ENCODE data around the gene MYT1.

MYT1 gene

DNA sequence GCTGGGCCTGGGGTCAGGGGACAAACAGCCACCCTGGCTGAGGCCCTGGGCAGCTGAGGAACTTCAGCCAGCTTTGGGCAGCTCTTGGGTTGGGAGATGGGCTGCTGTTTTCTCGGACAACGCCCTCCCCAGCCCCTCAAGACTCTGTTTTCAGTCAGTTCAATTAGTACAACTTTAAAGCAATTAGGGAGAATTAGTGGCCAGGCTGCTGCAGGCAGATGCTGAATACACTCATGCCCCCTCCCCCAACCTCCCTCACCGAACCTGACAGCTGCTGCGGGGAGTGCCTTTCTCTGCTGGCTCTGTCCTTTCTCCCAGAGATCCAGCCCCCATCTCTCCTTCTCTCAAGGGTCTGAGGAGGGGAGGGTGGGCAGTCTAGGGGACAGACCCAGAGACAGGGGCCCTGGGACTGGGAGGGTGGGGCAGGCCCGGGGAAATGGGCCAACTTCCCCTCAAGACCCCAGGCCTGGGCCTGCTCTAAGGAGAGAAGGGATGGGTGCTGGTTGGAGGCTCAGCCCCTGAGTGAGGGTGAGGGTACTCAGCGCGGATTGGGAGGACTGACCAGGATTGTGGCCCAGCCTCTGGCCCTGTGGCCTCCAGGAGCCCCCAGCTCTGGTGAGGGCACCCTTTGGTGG is 17.8 kb upstream of the MYT1 start:
- no peaks in the 10 kb centered on the region for H3K36me3 ChIP-seq (ENCODE audit: insufficient read depth, low read length)

DNA sequence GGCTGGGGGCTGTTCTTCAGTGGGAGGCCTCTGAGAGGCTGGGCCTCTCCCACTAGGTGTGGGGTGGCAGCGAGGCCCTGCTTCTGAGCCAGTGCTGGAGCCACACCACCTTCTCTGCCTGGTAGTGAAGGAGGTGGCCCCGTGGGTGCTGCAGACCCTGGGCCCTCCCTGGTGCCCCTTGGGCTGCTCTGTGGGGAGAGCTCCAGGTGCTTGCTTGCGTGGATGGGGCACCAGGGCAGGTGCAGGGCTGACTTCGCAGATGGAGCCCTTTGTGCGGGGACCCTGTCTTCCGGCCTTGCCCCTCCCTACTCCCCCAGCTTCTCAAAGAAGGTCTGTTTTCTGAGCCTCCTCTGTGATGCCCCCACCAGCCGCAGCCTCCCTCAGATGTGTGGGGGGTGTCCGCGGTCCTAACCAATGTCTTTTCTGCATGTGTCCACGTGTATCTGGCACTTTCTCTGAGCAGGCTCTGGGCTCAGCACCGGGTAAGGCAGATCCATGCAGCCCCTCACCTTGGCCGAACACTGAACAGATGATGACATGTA is 17.2 kb upstream of the MYT1 start:
- no peaks in the 10 kb centered on the region for H3K4me1 ChIP-seq (ENCODE audit: insufficient read depth, low read length)
- H3K9ac ChIP-seq (ENCODE audit: low read depth, low read length), result no peak overlapping the region
- no peaks in the 10 kb centered on the region for H3K36me3 ChIP-seq (ENCODE audit: insufficient read depth, low read length)
- no peaks in the 10 kb centered on the region for H3K9me3 ChIP-seq (ENCODE audit: control insufficient read depth, insufficient read depth, low read length)

More for the DNA sequence above, 17.8 kb upstream of the MYT1 start:
- H3K9ac ChIP-seq (ENCODE audit: low read depth, low read length), result no peak overlapping the region
- H3K4me1 ChIP-seq (ENCODE audit: insufficient read depth, low read length), result no peaks in the 10 kb centered on the region
- no peaks in the 10 kb centered on the region for H3K9me3 ChIP-seq (ENCODE audit: control insufficient read depth, insufficient read depth, low read length)

DNA sequence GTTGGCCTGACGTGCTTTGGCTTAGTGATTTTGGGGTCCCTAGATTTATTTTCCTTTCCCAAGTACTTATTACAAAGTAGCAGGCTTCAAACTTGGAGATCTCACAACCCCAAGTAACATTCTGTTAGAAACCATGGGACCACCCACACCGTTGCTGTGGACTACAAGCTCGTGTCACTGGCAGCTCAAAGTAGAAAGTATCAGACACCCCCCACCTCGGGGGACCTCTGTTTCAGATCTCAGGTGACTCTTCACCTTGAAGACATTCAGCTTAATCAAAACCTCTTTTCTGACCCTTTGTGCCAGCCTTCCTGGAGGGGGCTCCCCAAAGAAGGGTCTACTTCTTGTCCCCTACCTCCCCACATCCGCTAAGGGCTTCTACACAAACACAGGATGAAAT is 15.7 kb upstream of the MYT1 start:
- no peak overlapping the region for H3K9ac ChIP-seq (ENCODE audit: low read depth, low read length)
- H3K4me1 ChIP-seq (ENCODE audit: insufficient read depth, low read length), result no peaks in the 10 kb centered on the region
- no peaks in the 10 kb centered on the region for H3K36me3 ChIP-seq (ENCODE audit: insufficient read depth, low read length)
- H3K9me3 ChIP-seq (ENCODE audit: control insufficient read depth, insufficient read depth, low read length), result no peaks in the 10 kb centered on the region

DNA sequence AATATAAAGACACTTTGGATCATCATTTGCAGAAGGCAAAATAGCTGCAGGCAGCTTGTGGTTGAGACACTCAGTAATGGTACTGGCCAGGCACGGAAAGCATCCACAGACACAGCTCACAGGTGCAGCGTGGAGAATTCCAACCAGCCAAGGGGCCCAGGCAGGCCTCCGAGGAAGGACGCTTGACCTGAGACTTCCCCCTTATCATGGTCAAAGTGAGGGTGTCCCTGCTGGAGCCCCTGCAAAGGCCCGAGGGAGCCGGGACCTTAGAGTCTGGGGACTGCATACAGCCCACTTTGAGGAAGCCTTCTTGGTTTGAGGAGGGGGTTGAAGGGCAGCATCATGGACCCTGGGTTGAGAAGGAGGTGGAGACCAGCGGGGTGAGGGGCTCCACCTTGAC is 15.1 kb upstream of the MYT1 start:
- no peak overlapping the region for H3K9ac ChIP-seq (ENCODE audit: low read depth, low read length)
- H3K36me3 ChIP-seq (ENCODE audit: insufficient read depth, low read length), result no peaks in the 10 kb centered on the region
- H3K4me1 ChIP-seq (ENCODE audit: insufficient read depth, low read length), result no peaks in the 10 kb centered on the region
- no peaks in the 10 kb centered on the region for H3K9me3 ChIP-seq (ENCODE audit: control insufficient read depth, insufficient read depth, low read length)

DNA sequence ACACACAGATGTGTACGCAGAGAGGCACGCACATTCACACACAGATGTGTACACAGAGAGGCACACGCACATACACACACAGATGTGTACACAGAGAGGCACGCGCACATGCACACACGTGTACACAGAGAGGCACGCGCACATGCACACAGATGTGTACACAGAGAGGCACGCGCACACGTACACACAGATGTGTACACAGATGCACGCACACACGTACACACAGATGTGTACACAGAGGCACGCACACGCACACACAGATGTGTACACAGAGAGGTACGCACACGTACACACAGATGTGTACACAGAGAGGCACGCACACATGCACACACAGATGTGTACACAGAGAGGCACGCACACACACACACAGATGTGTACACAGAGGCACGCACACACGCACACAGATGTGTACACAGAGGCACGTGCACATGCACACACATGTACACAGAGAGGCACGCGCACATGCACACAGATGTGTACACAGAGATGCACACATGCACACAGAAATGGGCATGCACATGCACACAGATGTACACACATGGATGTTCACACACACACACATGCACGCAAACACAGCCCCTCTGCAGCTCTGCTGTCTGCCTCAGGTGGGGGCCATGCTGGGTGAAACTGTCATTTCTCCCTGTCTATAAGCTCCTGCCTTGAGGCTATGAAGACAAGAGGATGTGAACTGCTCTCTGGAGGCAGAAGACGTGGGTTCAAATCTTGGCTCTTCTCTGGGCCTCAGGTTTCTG is 14.3 kb upstream of the MYT1 start:
- Histone ChIP-seq H3K36me3 (ENCODE audit: insufficient read depth, low read length) (no peaks in the 10 kb centered on the region), H3K9ac (ENCODE audit: low read depth, low read length) (no peak overlapping the region), H3K4me1 (ENCODE audit: insufficient read depth, low read length) (no peaks in the 10 kb centered on the region), H3K9me3 (ENCODE audit: control insufficient read depth, insufficient read depth, low read length) (no peaks in the 10 kb centered on the region)

DNA sequence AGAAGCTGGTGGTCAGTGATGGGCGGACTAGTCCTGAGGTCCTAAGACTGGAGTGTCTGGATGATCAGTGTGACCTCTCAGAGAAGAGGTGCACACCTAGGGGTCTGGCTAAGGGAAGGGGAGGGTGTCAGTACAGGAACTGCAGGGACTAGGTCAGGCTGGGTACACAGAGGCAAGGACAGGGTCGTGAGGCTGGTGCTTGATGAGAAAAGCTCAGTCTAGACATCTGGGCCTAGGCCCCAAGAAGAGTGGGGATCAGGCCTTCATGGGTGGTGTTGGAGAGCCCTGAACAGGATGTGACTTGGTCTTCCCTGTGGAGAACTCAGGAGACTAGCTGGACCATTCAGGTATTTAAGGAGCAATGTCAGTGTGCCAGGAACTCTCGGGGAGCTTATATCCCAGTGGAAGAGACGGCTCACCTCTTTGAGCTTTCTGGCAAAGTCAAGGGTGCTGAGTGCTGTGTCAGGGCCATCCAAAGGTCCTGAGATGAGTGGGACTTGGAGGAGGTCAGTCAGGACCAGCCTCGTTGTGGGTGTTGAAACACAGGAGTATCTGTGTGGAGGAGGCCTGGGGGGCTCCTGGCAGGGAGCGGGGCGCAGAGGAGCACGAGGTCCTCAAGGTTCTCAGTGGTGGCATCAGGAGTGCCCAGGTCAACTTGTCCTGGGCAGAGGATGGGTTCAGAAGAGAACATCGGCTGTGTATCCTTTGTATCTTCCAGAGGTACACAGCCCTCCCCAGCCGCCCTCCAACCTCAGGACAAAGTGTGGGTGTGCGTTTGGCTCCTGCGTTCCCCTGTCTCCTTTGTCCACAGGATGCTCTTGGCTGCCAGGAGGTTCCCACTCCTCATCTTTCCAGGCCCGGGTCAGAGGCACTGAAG is 13.3 kb upstream of the MYT1 start:
- no peak overlapping the region for H3K9ac ChIP-seq (ENCODE audit: low read depth, low read length)
- H3K4me1 ChIP-seq (ENCODE audit: insufficient read depth, low read length), result no peaks in the 10 kb centered on the region
- H3K36me3 ChIP-seq (ENCODE audit: insufficient read depth, low read length), result no peaks in the 10 kb centered on the region
- no peaks in the 10 kb centered on the region for H3K9me3 ChIP-seq (ENCODE audit: control insufficient read depth, insufficient read depth, low read length)

DNA sequence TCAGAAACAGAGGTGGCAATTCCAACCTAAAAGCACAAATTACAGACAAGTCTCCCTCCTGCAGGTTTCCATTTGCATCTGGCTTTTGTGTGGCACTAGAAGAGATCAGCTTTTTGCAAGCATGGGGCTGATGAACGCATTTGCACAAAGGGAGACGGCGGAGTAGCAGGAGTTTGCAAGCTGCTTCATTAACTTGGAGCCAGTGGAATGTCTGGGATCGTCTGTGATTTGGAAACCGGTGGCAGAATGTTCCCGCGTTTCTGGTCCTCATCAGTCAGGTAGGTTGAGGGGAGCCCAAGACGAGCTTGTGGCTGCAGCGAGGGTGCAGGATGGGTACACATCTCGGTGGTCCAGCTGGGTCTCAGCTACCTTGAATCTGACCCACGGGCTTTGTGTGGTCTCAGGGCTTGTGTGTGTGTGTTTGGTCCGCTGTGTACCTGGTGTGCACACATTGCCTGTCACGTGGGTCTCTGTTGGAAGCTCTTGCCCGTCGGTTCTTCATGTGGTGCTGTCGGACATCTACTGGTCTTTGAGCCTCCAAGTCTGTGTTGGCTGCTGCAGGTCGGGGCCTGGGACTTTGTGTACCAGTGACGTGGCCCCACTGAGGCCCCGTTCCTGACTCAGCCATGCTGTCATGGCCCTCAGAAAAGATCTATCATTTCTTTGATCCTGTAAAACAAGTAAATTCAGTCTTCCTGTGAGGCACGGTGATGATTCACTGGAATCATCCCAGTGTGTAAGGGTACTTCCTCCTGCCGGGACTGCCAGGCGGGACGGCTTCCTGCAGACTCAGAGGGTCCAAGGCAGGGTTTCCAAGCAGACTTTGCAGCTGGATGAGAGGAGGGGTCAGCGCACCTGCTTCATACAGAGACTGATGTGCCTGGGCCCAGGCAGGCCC is 12.4 kb upstream of the MYT1 start:
- Histone ChIP-seq H3K36me3 (ENCODE audit: insufficient read depth, low read length) (no peaks in the 10 kb centered on the region), H3K4me1 (ENCODE audit: insufficient read depth, low read length) (no peaks in the 10 kb centered on the region; the same call in 1 of the 2 replicates)

DNA sequence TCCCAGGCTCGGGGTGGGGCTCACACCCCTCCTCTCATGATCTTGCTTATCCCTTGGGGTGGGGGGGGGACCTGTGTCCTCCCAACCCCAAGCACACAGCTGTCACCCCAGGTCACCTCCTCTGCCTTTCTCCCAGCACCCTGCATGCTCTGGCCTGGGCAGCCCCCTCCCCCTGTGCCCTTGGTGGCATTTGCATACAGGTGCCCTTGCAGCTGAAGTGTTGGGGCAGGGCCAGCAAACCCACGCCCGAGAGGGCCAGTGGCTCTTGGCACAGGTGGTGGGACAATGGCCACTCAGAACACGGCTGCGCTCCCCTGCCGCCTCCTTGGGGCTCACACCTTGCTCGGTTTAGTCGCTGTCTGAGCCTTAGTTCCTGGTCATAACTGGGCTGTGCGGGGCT is 11.3 kb upstream of the MYT1 start:
- H3K9ac ChIP-seq (ENCODE audit: low read depth, low read length), result no peak overlapping the region

More for the DNA sequence above, 12.4 kb upstream of the MYT1 start:
- Histone ChIP-seq H3K9ac (ENCODE audit: low read depth, low read length) (no peak overlapping the region), H3K9me3 (ENCODE audit: control insufficient read depth, insufficient read depth, low read length) (no peaks in the 10 kb centered on the region)

DNA sequence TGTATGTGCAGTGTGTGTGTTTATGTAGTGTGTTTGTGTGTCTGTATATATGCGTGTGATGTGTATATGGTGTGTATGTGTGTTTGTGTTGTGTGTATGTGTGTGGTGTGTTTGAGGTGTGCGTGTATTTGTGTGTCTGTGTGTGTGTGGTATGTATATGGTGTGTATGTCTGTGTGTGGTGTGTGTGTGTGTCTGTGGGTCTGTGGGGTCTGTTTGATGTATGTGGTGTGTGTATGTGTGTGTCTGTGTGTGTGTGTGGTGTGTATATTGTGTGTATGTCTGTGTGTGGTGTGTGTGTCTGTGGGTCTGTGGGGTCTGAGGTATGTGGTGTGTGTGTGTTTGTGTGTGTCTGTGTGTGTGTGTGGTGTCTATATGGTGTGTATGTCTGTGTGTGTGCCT is 10.8 kb upstream of the MYT1 start:
- no peaks in the 10 kb centered on the region for H3K9me3 ChIP-seq (ENCODE audit: control insufficient read depth, insufficient read depth, low read length)
- H3K9ac ChIP-seq (ENCODE audit: low read depth, low read length), result no peak overlapping the region

More for the DNA sequence above, 11.3 kb upstream of the MYT1 start:
- H3K4me1 ChIP-seq (ENCODE audit: insufficient read depth, low read length), result no peaks in the 10 kb centered on the region; the same call in 1 of the 2 replicates
- H3K36me3 ChIP-seq (ENCODE audit: insufficient read depth, low read length), result no peaks in the 10 kb centered on the region
- H3K9me3 ChIP-seq (ENCODE audit: control insufficient read depth, insufficient read depth, low read length), result no peaks in the 10 kb centered on the region

DNA sequence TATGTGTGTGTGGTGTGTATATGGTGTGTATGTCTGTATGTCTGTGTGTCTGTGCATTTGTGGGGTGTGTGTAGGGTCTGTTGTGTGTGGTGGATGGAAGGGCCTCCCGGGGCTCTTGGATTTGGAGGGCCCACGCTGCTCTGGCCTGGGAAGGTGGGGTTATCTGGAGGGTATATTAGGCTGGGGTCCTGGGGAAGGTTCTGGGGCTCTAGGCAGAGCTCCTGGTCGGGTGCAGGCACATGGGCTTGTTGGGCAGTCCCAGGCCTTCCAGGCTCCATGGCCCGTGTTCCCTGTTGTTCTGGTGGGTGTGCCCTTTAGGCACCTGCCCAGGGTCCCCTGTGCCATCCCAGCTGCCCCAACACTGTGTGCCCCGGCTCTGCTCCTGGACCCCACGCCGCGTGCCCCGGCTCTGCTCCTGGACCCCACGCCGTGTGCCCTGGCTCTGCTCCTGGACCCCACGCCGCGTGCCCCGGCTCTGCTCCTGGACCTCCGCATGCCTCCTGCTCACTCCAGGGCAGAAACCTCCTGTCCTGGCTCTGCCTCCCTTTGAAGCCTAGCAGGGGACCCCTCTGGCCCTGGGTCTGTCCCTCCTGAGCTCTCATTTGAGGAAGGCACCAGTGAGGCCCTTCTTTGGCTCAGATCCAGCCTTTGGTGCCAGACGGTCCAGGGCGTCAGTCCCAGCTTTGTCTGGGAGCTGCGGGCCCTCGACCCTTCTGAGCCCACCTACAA is 10.2 kb upstream of the MYT1 start:
- Histone ChIP-seq H3K4me1 (ENCODE audit: insufficient read depth, low read length) (no peaks in the 10 kb centered on the region; the same call in 1 of the 2 replicates), H3K9me3 (ENCODE audit: control insufficient read depth, insufficient read depth, low read length) (no peaks in the 10 kb centered on the region)

More for the DNA sequence above, 10.8 kb upstream of the MYT1 start:
- Histone ChIP-seq H3K4me1 (ENCODE audit: insufficient read depth, low read length) (no peaks in the 10 kb centered on the region; the same call in 1 of the 2 replicates), H3K36me3 (ENCODE audit: insufficient read depth, low read length) (no peaks in the 10 kb centered on the region)

DNA sequence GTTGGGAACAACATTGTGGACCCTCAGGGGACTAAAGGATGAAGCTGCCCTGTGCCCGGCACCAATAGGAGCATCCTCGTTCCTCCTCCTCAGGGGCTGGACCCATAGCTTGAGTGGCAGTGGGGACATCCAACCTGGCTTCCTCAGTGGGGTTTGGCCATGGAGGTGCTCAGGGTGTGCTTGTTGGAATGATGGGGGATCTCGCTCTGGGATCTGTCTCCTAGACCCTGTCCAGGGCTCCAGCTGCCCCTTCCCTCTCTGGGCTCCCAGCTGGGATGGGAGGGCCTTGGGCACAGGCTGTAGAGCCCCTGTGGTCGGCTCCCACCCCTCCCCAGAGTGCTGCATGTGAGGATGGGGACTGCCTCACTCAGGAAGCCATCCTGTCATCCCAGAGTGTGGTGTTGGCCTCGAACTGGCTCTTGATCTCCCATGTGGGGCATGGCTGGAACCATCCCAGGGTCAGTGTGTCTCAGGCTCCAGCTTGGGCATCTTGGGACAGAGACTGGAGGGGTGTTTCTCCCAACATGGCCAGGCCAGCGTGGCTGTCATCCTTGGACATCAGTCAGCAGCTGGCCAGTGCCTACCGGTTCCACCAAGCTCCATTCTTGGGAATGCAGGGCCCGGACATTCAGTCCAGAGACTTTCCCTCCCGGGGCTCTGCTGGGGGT is 9.5 kb upstream of the MYT1 start:
- Histone ChIP-seq H3K9ac (ENCODE audit: low read depth, low read length) (no peak overlapping the region), H3K36me3 (ENCODE audit: insufficient read depth, low read length) (no peaks in the 10 kb centered on the region), H3K4me1 (ENCODE audit: insufficient read depth, low read length) (peaks cover 4% of the 10 kb centered on the region), H3K9me3 (ENCODE audit: control insufficient read depth, insufficient read depth, low read length) (no peaks in the 10 kb centered on the region)

More for the DNA sequence above, 10.2 kb upstream of the MYT1 start:
- Histone ChIP-seq H3K9ac (ENCODE audit: low read depth, low read length) (no peak overlapping the region), H3K36me3 (ENCODE audit: insufficient read depth, low read length) (no peaks in the 10 kb centered on the region)

DNA sequence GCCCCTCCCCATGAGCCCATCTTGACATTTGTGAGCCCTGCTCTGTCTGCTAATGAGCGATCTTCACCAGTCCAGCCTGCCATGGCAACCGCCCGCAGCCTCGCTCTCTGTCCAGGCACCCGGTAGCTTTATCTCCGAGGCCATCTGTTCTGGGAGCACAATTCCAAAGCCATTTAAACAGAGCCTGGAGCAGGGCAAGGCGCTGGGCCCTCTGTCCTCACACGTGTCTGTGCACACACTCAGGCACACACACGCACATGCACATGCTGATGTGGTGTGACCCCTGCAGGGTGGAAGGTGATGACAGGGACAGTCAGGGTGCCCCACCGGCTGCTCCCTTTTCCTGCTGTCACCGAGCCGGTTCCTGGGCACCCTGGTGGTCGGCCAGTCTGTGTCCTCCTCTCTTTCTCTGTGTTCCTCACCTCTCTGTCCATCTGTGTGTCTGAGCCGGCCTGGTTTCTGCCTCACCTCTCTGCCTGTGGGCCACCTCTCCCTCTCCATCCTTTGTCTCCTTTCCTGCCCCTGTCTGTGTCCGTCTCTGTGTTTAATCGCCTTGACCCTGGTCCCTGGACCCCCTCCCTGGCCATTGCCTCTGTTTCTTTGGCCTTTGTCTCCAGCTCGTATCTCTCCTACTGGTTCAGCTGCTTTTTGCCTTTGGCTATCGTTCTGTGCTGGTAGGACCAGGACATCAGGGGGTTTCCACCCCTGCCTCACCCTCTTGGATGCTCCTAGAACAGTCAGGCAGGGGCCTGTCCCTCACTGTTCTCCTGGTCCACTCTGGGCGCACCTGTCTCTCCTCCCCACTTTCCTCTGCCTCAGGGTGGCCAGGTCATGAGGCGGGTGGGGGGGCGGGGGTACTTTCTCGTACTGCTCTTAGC is 8.8 kb upstream of the MYT1 start:
- Histone ChIP-seq H3K36me3 (ENCODE audit: insufficient read depth, low read length) (no peaks in the 10 kb centered on the region), H3K4me1 (ENCODE audit: insufficient read depth, low read length) (peaks cover 12% of the 10 kb centered on the region), H3K9me3 (ENCODE audit: control insufficient read depth, insufficient read depth, low read length) (no peaks in the 10 kb centered on the region), H3K9ac (ENCODE audit: low read depth, low read length) (no peak overlapping the region)

Measured in ES-I3 (cell line).